NCI-H1092 treated with DMSO at 0.1 percent for 48 hours (cell line): ENCODE data around the gene GPR143.
"Not testable (repeated sequence)": the region's sequence is repeated elsewhere in the genome, so short reads cannot be mapped to it uniquely, and the experiment has no call there.

ENCODE experiments used
- DNase-seq: peaks from one replicate; lab custom pipeline; 2025; lab: John Stamatoyannopoulos, UW

GPR143 gene

DNA sequence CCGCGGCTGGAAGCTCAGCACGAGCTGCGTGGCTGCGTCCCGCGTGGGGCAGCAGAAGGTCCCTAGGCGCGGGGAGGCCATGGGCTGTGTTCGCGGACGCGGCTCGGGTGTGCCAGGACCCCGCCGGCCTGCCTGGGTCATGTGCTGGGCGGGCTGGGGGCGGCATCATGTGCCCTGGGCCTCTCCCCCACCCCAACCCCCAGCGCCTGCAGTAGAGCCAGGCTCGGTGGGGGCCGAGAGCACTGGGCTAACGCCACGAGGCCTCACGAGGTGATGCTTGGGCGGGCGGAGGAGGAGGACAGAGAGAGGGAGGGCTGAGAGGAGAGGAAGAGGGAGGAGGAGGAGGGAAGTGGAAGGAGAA, at the start of gene GPR143:
TSS of gene GPR143 (minus strand) at position 111 of the 361 bp plus-strand sequence. CDS start at position 81, 30 bp downstream.
- DNase-seq: no peak

DNA sequence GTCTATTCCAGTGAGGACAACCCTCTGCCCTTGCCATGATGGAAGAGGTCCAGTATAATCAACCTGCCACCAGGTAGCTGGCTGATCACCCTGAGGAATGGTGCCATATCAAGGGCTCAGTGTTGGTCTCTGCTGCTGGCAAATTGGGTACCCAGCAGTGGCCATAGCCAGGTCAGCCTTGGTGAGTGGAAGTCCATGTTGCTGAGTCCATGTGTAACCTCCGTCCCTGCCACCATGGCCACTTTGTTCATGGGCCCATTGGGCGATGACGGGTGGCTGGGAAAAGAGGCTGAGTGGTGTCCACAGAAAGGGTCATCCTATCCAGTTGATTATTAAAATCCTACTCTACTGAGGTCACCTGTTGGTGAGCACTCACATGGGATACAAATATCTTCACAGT, 45.4 kb upstream of the GPR143 start:
- DNase-seq: not testable (repeated sequence)

DNA sequence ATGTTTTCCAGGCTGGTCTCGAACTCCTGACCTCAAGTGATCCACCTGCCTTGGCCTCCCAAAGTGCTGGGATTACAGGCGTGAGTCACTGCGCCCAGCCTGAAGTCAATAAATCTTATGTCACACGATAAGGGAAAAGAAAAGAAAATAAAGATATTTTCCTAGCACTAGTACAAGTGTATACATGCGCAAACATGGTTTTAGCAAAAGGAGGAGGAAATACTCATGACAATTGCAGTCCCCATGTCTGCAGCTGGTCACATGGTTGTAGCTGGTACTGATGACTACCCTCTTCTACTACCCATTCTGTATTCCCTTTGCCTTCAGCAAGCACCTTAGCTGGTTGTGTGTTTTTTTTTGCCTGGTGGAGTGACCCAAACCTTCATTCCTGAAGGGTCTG, 44.2 kb upstream of the GPR143 start:
- not testable (repeated sequence) for DNase-seq

DNA sequence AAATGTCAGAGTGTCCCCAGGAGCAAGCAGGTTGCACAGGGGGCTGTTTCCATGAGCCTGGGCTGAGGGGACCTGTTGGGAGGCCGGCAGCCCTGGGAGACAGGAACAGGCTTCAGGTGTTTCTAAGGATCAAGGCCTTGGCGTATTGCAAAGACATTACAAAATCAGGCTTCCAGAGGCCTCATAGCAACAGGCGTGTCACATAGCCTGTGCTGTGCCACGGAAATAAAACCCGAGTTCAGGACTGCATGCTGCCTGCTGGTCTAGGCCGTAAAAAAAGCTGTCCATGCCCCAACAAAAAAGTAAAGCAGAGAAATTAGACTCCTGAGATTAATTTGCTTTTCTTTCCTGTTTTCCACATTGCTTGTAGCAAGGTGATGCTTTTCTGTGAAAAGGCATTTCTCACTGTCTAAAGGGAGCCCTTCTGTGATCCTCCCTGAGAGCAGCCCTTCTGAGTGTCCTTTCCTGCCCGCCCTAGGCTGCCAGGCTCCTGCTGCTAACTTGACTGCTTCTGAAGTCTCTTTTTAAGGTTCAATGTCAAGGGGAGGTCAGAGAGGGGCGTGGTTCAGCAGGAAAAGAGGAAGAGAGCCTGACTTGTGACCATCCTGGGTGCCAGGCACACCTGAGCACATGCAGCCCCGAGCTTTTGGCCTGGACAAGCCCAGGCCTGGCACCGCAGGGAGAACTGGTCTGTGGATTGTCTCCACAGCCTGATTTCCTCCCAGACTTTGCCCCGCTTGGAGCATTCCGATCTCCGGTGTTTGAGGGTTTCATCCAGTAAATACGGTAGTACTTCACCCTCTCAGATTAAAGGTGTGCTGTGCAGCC, 41.9 kb upstream of the GPR143 start:
- DNase-seq: no peak

DNA sequence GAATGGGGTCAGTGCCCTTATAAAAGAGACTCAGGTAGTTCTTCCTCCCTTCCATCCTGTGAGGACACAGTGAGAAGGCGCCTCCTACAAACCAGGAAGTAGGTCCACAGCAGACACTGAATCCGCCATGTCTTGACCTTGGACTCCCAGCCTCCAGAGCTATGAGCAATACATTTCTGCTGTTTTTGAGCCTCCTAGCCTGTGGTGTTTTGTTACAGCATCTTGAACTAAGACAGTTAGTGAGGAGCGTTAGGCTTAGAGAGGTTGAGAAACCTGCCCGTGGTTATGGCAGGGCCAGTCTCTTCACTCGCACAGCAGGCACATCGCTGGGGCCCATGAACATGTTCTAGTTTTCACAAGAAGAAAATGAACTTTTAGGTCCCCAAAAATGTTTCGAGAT, 40.3 kb upstream of the GPR143 start:
- no peak for DNase-seq

DNA sequence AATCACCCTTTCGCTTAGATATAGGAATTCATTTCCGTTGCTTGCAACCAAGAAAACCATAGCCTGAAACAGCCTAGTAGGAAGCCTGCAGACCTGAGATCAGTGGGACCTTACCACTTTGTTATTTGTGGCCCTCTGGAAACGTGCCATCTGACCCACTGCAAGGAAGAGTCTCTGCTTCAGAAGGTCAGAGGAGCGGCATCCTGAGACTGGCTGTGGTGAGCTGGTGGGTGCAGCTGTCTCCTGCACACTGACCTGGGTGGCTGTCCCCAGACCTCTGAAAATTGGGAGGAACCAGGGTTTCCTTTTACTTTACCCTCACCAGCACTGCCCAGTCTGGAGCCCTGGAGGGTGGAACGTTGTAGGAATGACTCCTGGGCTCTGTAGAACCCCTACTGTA, 38.8 kb upstream of the GPR143 start:
- no peak for DNase-seq

DNA sequence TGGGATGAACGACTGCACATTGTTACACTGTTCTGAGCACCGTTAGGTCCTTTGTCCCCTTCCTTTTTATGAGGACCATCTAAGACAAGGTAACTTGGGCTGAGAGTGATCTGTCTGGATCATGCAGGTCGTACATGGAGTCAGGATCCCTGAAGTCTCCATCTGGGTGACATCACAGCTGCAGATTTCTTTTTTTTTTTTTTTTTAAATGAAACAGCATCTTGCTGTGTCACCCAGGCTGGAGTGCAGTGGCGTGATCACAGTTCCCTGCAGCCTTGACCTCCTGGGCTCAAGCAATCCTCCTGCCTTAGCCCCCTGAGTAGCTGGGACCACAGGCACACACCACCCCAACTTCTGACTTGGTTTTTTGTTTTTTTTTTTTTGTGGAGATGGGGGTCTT, 37.1 kb upstream of the GPR143 start:
- DNase-seq: no peak

DNA sequence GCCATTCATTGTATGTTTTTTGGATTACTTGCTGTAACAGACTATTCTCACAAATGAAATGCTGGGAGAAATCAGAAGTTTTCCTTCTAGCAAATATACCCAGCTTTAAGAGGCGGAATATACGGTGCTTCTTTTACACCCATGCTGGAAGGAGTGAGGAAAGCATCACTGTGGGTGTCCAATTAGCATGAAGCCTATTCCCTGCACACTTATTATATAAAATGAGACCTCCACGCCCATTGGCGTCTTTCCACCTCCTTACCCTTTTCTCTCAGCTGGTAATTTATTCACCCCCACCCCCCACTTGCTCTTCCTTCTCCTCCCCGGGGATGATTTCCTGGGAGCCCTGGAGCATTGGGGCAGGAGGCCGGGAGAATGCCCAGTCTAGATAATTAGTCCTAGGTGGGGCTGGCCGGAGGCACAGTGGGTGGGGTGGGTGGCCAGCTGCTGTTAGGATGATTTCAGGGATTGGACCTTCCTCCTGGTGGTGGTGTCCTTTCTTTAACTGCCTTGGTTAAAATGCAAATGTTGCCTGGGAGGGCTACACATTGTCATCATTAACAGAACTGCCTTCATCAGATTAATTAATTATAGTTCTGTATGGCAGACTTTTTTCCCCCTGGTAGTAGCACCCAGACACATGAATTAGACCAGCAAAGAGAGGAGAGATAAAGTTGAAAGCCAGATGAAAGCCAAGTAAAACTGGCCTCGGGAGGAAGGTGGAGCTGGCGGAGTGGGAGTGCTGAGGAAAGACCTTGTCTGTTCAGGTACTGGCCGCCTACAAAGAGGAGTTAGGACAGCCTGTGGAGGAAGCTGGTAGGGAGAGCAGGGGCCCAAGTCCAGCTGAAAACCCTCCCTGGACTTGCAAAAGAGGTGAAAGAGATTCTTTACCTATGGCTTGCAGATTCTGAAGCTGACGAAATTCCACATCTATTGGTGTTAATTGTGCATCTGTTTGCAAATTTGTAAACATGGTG, 32.0 kb upstream of the GPR143 start:
- DNase-seq: no peak

DNA sequence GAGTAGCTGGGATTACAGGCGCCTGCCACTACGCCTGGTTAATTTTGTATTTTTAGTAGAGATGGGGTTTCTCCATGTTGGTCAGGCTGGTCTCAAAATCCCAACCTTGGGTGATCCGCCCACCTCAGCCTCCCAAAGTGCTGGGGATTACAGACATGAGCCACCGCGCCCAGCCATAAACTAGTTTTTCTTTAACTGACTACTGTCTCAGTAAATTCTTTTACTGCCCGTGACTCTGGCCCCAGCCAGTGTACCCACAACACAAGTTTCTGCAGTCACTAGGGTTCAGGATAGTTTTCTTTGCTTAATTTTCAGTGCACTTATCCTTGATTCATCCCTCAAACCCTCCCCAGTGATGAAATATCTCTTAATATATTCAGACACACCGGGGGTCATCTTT, 28.8 kb upstream of the GPR143 start:
- no peak for DNase-seq

DNA sequence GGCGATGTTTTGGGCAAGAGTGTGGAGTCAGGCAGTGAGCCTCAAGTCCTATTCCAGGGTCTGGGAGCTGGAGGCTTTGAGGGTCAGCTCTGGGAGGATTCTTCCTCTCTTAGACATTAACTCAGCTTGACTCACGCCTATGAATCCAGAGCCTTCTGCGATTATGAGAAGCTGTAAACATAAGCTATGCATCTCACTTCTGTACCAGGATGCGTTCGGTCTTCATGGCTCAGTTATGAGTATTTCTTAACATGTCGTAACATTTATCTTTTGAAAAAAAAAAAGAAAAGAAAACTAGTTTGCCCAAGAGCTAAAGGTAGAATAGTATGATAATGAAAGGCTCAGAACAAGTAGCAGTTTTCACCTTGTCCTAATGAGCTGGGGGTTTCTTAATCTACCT, 25.2 kb upstream of the GPR143 start:
- no peak for DNase-seq

DNA sequence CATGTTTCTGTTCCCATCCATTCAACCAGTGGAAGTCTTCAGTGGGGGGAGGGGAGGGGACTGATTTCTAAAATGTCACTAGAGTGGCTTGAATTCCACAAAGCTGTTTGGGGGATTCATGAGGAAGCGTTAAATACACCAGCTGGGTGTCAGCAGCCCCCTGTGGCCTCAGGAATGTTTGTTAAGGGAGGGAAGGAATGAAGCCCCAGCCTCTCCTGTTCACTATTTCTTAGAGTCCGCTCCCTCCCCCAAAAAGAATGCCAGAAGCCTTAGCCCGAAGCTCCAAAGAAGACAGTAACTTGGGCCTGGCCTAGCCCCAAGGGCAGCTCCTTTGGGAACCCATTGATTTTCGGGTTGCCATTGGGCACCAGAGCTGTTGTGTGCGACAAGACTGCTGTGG, 23.9 kb upstream of the GPR143 start:
- DNase-seq: no peak

DNA sequence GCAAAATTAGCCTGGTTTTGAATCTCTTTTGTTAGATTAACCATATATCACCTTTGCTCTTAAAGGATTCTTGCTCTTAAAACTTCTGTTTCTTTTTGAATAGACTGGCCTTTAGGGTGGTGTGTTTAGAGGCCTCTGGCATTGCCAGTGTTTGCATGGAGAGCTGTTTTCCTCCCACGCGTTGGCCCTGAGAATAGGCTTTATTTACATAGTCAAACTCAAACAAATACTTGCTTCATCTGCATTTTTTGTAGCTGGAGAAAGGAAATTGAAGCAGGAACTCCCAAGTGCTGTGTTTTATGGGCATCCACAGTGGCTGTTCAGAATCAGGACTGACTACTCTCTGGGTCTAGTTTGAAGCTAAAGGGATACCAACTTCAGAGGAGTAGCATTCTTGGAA, 23.3 kb upstream of the GPR143 start:
- no peak for DNase-seq

DNA sequence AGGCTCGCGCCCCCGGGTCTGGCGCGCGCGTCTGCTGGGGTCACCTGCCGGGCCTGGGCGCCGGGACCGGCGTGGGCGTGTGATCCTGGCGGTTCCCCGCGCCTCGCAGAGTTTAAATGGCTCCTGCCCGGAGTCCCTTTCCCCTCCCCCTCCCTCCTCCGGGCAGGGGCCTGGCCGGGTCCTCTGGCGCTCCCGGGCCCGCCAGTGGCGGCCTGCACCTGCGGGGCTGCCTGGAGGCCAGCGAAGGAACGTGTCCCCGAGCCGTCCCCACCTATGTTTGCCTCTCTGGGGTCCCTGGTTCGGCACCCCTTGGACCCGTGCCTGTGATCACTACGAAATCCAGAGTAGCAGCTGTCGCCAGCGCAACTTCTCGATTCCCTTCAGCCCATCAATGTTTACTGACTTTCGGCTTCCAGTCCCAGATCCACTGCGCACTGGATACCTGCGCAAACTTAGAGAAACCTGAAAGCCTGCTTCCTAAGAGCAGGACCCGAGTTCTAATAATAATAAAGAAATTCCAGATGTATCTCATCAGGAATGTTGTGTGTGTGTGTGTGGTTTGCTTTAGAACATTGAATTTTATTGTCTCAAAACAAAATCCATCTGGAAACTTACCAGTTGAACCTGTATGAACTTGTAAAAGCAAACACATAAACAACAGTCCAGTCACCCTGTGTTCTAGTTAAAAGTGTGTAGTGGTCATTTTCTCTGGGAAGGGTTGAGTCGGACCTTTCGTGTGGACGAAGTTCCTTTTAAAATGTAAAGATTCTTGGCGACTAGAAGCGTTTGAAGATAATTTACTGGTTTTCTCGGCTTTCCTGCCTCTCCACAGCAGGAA, 21.4 kb upstream of the GPR143 start:
- no peak for DNase-seq

DNA sequence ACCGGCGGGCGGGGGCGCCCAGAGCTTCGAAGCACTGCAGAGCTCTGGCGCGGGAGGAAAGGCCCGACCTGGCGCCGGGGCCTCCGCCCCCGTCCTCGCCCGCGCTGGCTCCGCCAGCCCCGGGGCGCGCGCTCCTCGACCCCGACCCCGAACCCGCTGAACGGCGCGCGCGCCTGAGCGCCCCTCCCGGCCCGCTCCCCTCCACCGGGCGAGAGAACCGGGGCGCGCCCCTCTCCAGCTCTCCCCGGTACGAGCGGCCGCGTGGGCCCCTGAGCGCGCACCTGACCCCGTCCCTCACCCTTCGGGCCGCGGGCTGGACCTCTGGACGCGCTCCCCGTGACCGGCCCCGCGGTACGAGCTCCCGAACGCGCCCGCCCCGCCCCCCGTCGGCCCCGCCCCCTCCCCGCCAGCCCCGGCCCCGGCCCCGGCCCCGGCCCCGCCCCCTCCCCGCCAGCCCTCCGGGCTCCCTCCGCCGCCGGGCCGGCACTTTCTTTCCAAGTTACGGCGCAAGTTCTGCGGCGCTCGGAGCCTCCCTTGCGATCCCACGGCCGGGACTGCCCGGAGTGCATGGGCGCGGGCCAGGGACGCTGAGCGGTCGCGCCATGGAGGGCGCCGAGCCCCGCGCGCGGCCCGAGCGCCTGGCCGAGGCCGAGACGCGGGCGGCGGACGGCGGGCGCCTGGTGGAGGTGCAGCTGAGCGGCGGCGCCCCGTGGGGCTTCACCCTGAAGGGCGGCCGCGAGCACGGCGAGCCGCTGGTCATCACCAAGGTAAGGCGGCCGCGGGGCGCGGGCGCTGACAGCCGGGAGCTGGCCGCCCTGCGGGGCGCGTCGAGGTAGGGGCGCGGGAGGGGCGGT, 20.5 kb upstream of the GPR143 start, which contains the start of gene SHROOM2:
TSS of gene SHROOM2 (plus strand) at position 486 of the 854 bp plus-strand sequence. CDS start at position 603, 117 bp downstream.
- peak; percentile 8 for DNase-seq

DNA sequence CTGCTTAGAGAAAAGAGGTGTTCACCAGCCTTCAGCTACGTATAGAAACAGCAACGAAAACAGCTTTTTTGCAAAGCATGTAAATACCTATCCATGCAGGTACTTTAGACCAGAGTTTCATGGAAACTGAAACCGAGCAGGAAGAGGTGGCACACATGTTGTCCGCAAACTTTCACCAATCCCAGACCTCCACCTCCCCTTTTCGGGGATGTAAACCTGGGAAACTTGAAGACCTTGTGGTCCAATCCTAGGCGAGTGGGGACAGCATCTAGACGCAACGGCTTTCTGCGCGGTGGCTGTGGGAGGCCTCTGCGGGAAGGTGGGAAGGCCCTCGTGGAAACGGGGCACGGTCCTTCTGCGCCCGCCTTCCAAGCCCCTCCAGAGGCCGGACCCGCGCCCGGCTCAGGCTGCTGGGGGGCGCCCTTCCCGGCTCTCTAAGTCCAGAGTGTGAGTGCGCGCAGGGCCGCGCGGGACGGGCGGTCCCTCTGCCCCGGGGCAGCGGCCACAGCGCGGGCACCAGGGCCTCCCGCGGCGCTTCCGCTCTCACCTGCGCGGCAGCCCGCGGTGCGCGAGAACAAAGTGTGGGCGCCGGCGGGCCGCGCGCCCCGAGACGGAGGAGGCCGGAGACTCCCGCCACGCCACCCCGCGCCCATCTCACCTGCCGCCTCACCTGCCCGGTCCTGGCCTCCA, 19.8 kb upstream of the GPR143 start:
- no peak for DNase-seq

DNA sequence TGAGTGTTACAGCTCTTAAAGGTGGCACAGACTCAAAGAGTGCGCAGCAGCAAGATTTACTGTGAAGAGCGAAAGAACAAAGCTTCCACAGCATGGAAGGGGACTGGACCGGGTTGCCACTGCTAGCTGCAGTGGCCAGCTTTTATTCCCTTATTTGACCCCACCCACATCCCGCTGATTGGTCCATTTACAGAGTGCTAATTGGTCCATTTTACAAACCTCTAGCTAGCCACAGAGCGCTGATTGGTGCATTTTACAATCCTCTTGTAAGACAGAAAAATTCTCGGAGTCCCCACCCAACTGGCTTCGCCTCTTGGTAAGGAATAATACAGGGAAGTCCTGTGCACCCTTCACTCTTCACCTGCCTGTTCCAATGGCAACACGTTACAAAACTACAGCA, 18.7 kb upstream of the GPR143 start:
- no peak for DNase-seq

DNA sequence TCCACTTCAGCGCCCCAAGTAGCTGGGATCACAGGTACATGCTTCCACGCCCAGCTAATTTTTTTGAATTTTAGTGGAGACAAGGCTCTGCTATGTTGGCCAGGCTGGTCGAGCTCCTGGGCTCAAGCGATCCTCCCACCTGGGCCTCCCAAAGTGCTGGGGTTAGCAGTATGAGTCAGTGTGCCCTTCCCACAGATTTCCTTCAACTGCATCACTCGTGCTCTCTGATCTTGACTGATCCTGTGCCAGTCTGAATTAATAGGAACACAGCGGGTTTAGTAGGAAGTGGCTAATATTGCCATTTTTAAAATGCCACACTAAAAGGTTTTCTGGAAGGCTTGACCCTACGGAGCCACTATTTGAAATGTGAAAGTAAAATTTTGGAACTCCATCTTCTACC, 16.3 kb upstream of the GPR143 start:
- no peak for DNase-seq

DNA sequence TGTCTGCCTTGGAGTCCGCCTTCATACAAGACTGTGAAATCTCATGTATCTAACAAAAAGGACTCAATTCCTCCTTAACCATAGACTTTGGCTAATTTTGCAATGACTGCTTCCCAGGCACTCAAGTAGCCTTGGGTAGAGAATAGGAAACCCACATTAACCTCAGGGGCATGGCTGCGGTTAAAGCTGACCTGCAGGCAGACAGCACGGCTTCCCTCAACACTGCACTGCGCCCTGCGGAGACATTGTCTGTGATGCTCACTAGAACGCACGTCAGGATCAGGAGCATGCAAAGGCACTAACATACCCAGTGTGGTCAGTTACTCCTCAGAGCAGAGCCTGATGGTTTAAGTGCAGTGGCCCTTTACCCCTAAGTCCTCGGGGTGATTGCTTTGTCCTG, 10.3 kb upstream of the GPR143 start:
- DNase-seq: no peak

DNA sequence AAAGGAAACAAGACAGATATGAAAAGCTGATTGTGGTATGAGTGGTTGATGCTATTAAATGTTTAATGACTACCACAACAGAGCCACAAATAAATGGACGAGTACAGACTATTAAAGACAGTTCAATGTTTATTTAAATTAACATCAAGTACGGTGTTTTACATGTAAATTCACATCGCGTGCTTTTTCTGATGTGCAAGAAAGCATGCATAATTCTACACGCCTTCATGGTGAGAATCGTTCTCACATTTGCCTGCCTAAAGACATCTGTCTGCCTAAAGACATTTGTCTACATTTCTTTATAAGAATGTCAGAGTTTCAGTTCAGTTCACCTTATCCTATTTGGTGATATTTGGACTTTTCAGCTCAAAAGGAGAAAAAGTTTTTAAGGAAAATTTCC, 7.3 kb upstream of the GPR143 start:
- DNase-seq: no peak

DNA sequence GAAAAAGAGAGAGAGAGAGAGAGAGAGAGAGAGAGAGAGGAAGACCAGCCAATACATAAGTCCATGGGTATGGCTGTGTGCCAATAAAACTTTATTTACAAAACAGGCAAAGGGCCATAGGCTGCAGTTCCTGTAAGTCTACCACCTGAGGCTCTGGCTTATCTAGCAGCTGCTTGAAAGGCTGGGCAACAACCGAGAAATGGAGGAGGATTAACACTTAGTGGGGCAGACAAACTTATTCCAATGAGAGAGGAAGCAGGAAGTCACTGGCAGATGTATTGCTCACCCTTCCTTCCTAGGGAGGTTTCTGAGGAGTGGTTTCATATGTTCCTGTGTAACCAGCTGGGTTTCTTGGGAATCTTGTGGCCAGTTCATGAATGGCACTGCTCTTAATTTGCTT, 4.7 kb upstream of the GPR143 start:
- no peak for DNase-seq
